H9 (cell line): Measurements from ENCODE around the gene IFT81. TPM values are rescaled to one million over a fixed set of nuclear protein-coding genes. Genes with fewer than 3 reads are reported as not detected.

Experiments used
- DNase-seq: peaks from one replicate; pipeline ENCODE4 v3.0.0-alpha.2; 2017
- H2AFZ ChIP-seq: one replicate; pipeline ENCODE4 v1.6.1; 2013; ENCODE audit warnings: mild to moderate bottlenecking, low read length, control low read depth, moderate library complexity
- H2AK5ac ChIP-seq: 2 replicates; pipeline ENCODE4 v1.6.1; 2013; ENCODE audit warnings: low read length, control low read depth, mixed read lengths; ENCODE audit not compliant: insufficient read length
- H2BK120ac ChIP-seq: one replicate; pipeline ENCODE4 v1.6.1; 2013; ENCODE audit warnings: low read depth, mild to moderate bottlenecking, low read length, control low read depth, inconsistent platforms; ENCODE audit not compliant: poor library complexity, severe bottlenecking
- H2BK12ac ChIP-seq: 2 replicates; pipeline ENCODE4 v1.6.1; 2013; ENCODE audit warnings: low read length, control low read depth, mixed read lengths, low read depth; ENCODE audit not compliant: insufficient read length
- H2BK15ac ChIP-seq: 2 replicates; pipeline ENCODE4 v1.6.1; 2013; ENCODE audit warnings: low read depth, low read length, control low read depth
- H2BK20ac ChIP-seq: one replicate; pipeline ENCODE4 v1.6.1; 2013; ENCODE audit warnings: low read depth, mild to moderate bottlenecking, low read length, control low read depth, inconsistent platforms; ENCODE audit not compliant: poor library complexity, severe bottlenecking
- H2BK5ac ChIP-seq: 2 replicates; pipeline ENCODE4 v1.6.1; 2013; ENCODE audit warnings: low read length, control low read depth, mixed read lengths; ENCODE audit not compliant: insufficient read length
- H3K14ac ChIP-seq: 2 replicates; pipeline ENCODE4 v1.6.1; 2013; ENCODE audit warnings: low read length, control low read depth; ENCODE audit not compliant: insufficient read depth
- H3K18ac ChIP-seq: 2 replicates; pipeline ENCODE4 v1.6.1; 2013; ENCODE audit warnings: low read depth, mild to moderate bottlenecking, mixed read lengths, low read length, control low read depth; ENCODE audit not compliant: insufficient read length
- H3K23ac ChIP-seq: 2 replicates; pipeline ENCODE4 v1.6.1; 2013; ENCODE audit warnings: low read length, control low read depth, mixed read lengths, low read depth; ENCODE audit not compliant: insufficient read length
- H3K23me2 ChIP-seq: 2 replicates; pipeline ENCODE4 v1.6.1; 2013; ENCODE audit warnings: low read depth, mild to moderate bottlenecking, mixed read lengths, low read length, control low read depth; ENCODE audit not compliant: insufficient read length, poor library complexity, severe bottlenecking
- H3K27ac ChIP-seq: 2 replicates; pipeline ENCODE4 v1.5.1; 2013; ENCODE audit warnings: low read length, control low read depth, mixed read lengths, low read depth; ENCODE audit not compliant: insufficient read length
- H3K27me3 ChIP-seq: 2 replicates; pipeline ENCODE4 v1.6.1; 2013; ENCODE audit warnings: low read length, control low read depth, inconsistent platforms; ENCODE audit not compliant: insufficient read depth
- H3K4ac ChIP-seq: 2 replicates; pipeline ENCODE4 v1.6.1; 2013; ENCODE audit warnings: low read depth, mild to moderate bottlenecking, control low read depth, inconsistent platforms, low read length, moderate library complexity
- H3K4me1 ChIP-seq: 2 replicates; pipeline ENCODE4 v1.6.1; 2013; ENCODE audit warnings: low read length, control low read depth, inconsistent platforms; ENCODE audit not compliant: insufficient read depth
- H3K4me2 ChIP-seq: 2 replicates; pipeline ENCODE4 v1.6.1; 2013; ENCODE audit warnings: low read length, control low read depth, mixed read lengths; ENCODE audit not compliant: insufficient read length, insufficient read depth
- H3K56ac ChIP-seq: 2 replicates; pipeline ENCODE4 v1.6.1; 2013; ENCODE audit warnings: low read depth, mild to moderate bottlenecking, mixed read lengths, low read length, control low read depth; ENCODE audit not compliant: insufficient read length
- H3K79me1 ChIP-seq: 2 replicates; pipeline ENCODE4 v1.6.1; 2013; ENCODE audit warnings: low read depth, mild to moderate bottlenecking, moderate library complexity, low read length, control low read depth, inconsistent platforms; ENCODE audit not compliant: insufficient read depth, poor library complexity, severe bottlenecking
- H3K79me2 ChIP-seq: 2 replicates; pipeline ENCODE4 v1.6.1; 2013; ENCODE audit warnings: low read length, control low read depth, inconsistent platforms; ENCODE audit not compliant: insufficient read depth
- H3K9ac ChIP-seq: 2 replicates; pipeline ENCODE4 v1.6.1; 2013; ENCODE audit warnings: low read length, control low read depth, mixed read lengths; ENCODE audit not compliant: insufficient read length; ENCODE audit errors: extremely low read depth
- H3K9me3 ChIP-seq: one replicate; pipeline ENCODE4 v1.6.1; 2013; ENCODE audit warnings: low read depth, low read length, inconsistent platforms; ENCODE audit not compliant: control insufficient read depth
- H3T11ph ChIP-seq: one replicate; pipeline ENCODE4 v1.6.1; 2013; ENCODE audit warnings: mild to moderate bottlenecking, low read length, control low read depth, inconsistent platforms
- H4K20me1 ChIP-seq: one replicate; pipeline ENCODE4 v1.6.1; 2013; ENCODE audit not compliant: control insufficient read depth, insufficient read length, insufficient read depth
- H4K5ac ChIP-seq: 2 replicates; pipeline ENCODE4 v1.6.1; 2013; ENCODE audit warnings: low read depth, mild to moderate bottlenecking, mixed read lengths, low read length, control low read depth; ENCODE audit not compliant: insufficient read length
- H4K8ac ChIP-seq: replicated peaks from 2 replicates; pipeline ENCODE4 v1.6.1; 2013; ENCODE audit warnings: low read length, control low read depth, mixed read lengths, low read depth; ENCODE audit not compliant: insufficient read length
- H4K91ac ChIP-seq: 2 replicates; pipeline ENCODE4 v1.6.1; 2013; ENCODE audit warnings: low read depth, mild to moderate bottlenecking, moderate library complexity, mixed read lengths, low read length, control low read depth; ENCODE audit not compliant: insufficient read length
- H3K27ac Mint-ChIP-seq, 3 experiments: 2 replicates in 2 of 3; 3 replicates in 1 of 3; pipeline ENCODE4 v1.8.0; 2020 to 2021; ENCODE audit warnings: mixed read lengths in 3 of 3, mild to moderate bottlenecking in 1 of 3, moderate library complexity in 1 of 3
- H3K27me3 Mint-ChIP-seq: 2 replicates; pipeline ENCODE4 v1.8.0; 2021; ENCODE audit warnings: low read depth, mild to moderate bottlenecking, moderate library complexity, mixed read lengths
- H3K36me3 Mint-ChIP-seq, 3 experiments: 2 replicates in 2 of 3; 3 replicates in 1 of 3; pipeline ENCODE4 v1.8.0; 2020 to 2021; ENCODE audit warnings: low read depth in 3 of 3, mixed read lengths in 3 of 3; ENCODE audit not compliant: insufficient read depth in 1 of 3
- H3K4me1 Mint-ChIP-seq, 2 experiments: 2 replicates each; pipeline ENCODE4 v1.8.0; 2020; ENCODE audit warnings: mixed read lengths in 2 of 2
- H3K4me3 Mint-ChIP-seq, 2 experiments: 2 replicates in 1 of 2; 3 replicates in 1 of 2; pipeline ENCODE4 v1.8.0; 2020 to 2021; ENCODE audit warnings: mild to moderate bottlenecking in 2 of 2, mixed read lengths in 2 of 2, moderate library complexity in 1 of 2
- H3K9me3 Mint-ChIP-seq, 2 experiments: 2 replicates in 1 of 2; 3 replicates in 1 of 2; pipeline ENCODE4 v1.8.0; 2020; ENCODE audit warnings: mild to moderate bottlenecking in 2 of 2, mixed read lengths in 2 of 2, moderate library complexity in 1 of 2
- WGBS: extraction: QIAGEN DNeasy Blood & Tissue Kit; methylation state at CpG from one replicate; pipeline ENCODE4 v1.1.7; 2013; ENCODE audit warnings: missing lambda C conversion rate, low lambda C conversion rate, mixed read lengths; ENCODE audit not compliant: insufficient read length; ENCODE audit errors: extremely low coverage; 5-methylcytosine and 5-hydroxymethylcytosine counted together
- total RNA-seq: library from RNA; stranded (reverse); gene quantifications from 2 replicates; pipeline ENCODE4 v1.2.1, GENCODE V29; 2021
- TF ChIP-seq, protein P1 (sequence below): fragments of 200-600 bp; sonication (generic); conservative IDR thresholded peaks from 3 replicates; pipeline ENCODE4 v1.8.0; 2021; ENCODE audit warnings: antibody characterized with exemption, mild to moderate bottlenecking

Gene IFT81
- total RNA-seq, 1 experiment from 2014 or later, result 9.3 TPM

DNA sequence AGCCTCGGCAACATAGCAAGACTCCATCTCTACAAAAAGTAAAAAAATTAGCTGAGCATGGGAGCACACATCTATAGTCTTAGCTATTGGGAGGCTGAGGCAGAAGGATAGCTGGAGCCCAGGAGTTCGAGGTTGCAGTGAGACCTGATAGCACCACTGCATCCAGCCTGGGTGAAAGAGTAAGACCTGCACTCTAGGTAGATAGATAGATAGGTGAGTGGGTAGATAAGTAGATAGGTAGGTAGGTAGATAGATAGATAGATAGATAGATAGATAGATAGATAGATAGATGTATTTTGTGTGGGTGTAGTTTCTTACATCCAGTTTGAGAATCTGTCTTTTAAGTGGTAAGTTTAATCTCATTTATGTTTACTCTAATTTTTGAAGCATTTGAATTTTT, 72.8 kb downstream of the IFT81 start:
- Histone ChIP-seq H2BK20ac (no peak overlapping the region), H3K23ac (no peak overlapping the region), H3K4me1 (peaks cover 3% of the 10 kb centered on the region; the same call in 1 of the 2 replicates), H3T11ph (no peak overlapping the region), H2BK5ac (no peak overlapping the region), H2AFZ (no peak overlapping the region), H3K18ac (no peak overlapping the region), H3K14ac (no peak overlapping the region), H3K4ac (no peak overlapping the region), H3K27me3 (no peaks in the 10 kb centered on the region), H2BK120ac (no peak overlapping the region), H4K91ac (no peak overlapping the region), H4K5ac (no peak overlapping the region), H3K56ac (no peak overlapping the region), H3K4me2 (no peak overlapping the region), H3K27ac (no peak overlapping the region), H2AK5ac (no peak overlapping the region), H2BK12ac (no peak overlapping the region), H2BK15ac (no peak overlapping the region), H3K9ac (no peak overlapping the region), H4K8ac (no peak overlapping the region), H3K79me2 (no peaks in the 10 kb centered on the region), H3K79me1 (no peaks in the 10 kb centered on the region), H3K23me2 (no peaks in the 10 kb centered on the region), H4K20me1 (no peaks in the 10 kb centered on the region), H3K9me3 (no peaks in the 10 kb centered on the region)
- TF ChIP-seq, protein P1, sequence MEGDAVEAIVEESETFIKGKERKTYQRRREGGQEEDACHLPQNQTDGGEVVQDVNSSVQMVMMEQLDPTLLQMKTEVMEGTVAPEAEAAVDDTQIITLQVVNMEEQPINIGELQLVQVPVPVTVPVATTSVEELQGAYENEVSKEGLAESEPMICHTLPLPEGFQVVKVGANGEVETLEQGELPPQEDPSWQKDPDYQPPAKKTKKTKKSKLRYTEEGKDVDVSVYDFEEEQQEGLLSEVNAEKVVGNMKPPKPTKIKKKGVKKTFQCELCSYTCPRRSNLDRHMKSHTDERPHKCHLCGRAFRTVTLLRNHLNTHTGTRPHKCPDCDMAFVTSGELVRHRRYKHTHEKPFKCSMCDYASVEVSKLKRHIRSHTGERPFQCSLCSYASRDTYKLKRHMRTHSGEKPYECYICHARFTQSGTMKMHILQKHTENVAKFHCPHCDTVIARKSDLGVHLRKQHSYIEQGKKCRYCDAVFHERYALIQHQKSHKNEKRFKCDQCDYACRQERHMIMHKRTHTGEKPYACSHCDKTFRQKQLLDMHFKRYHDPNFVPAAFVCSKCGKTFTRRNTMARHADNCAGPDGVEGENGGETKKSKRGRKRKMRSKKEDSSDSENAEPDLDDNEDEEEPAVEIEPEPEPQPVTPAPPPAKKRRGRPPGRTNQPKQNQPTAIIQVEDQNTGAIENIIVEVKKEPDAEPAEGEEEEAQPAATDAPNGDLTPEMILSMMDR, result no peak
- Mint-ChIP-seq H3K27ac (no peak overlapping the region), H3K27me3 (no peaks in the 10 kb centered on the region), H3K36me3 (peaks cover 12% of the 10 kb centered on the region in 3 experiments), H3K9me3 (no peaks in the 10 kb centered on the region), H3K4me1 (peaks cover 10% of the 10 kb centered on the region in 2 experiments), H3K4me3 (no peak overlapping the region)
- no peak for DNase-seq
- no CpG with 5 or more reads among the region's 2 CpGs for WGBS
